ENCODE data around the gene FMN1. TPM values are rescaled to one million over a fixed set of nuclear protein-coding genes. Genes with fewer than 3 reads are reported as not detected.
"Not testable (repeated sequence)": the region's sequence is repeated elsewhere in the genome, so short reads cannot be mapped to it uniquely, and the experiment has no call there.

Gene FMN1
- total and polyA plus RNA-seq, 7 donors, result 3.0 to 19.9 (median 6.7) TPM

- Histone ChIP-seq H3K27ac (no peak overlapping the region), H3K9me3 (no peaks in the 10 kb centered on the region), H3K4me1 (peaks cover 0 to 8% (median 0%) of the 10 kb centered on the region in 4 donors), H3K36me3 (no peaks in the 10 kb centered on the region), H3K27me3 (no peaks in the 10 kb centered on the region), H3K4me3 (no peak overlapping the region)
- 71 to 82% methylated on average over 3 of the region's 3 CpGs for WGBS, 2 donors
- TF ChIP-seq EP300 (IDR thresholded peaks at IDR 0.05) (no peak), POLR2A (IDR thresholded peaks at IDR 0.05) (no peak), POLR2AphosphoS5 (IDR thresholded peaks at IDR 0.05) (no peak)
- TF ChIP-seq, protein P1, sequence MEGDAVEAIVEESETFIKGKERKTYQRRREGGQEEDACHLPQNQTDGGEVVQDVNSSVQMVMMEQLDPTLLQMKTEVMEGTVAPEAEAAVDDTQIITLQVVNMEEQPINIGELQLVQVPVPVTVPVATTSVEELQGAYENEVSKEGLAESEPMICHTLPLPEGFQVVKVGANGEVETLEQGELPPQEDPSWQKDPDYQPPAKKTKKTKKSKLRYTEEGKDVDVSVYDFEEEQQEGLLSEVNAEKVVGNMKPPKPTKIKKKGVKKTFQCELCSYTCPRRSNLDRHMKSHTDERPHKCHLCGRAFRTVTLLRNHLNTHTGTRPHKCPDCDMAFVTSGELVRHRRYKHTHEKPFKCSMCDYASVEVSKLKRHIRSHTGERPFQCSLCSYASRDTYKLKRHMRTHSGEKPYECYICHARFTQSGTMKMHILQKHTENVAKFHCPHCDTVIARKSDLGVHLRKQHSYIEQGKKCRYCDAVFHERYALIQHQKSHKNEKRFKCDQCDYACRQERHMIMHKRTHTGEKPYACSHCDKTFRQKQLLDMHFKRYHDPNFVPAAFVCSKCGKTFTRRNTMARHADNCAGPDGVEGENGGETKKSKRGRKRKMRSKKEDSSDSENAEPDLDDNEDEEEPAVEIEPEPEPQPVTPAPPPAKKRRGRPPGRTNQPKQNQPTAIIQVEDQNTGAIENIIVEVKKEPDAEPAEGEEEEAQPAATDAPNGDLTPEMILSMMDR (IDR thresholded peaks at IDR 0.05), result no peak
- intact Hi-C loops (cut with DNase I), result no loop called here
- DNase-seq, result no peak
Measured at GRCh38 chr15:33071451-33071850, 123.1 kb downstream of the FMN1 start.

DNA sequence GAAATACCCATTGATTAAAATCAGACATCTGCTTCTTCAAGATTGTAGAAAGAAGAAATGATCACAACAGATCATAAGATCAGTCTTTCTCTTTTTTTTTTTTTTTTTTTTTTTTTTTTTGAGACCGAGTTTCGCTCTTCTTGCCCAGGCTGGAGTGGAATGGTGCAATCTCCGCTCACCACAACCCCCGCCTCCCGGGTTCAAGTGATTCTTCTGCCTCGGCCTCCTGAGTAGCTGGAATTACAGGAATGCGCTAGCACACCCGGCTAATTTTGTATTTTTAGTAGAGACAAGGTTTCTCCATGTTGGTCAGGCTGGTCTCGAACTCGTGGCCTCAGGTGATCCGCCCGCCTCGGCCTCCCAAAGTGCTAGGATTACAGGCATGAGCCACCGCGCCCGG is 124.6 kb downstream of the FMN1 start:
- intact Hi-C loops (cut with DNase I); H3K4me1 ChIP-seq; H3K27me3 ChIP-seq; H3K36me3 ChIP-seq; H3K4me3 ChIP-seq; H3K9me3 ChIP-seq; H3K27ac ChIP-seq; DNase-seq: not testable (repeated sequence)
- WGBS, 2 donors, result 93 to 96% methylated on average over 16 of the region's 16 CpGs

- Histone ChIP-seq H3K4me3 (no peak overlapping the region), H3K27me3 (peaks cover 0 to 3% (median 0%) of the 10 kb centered on the region in 3 donors), H3K9me3 (no peaks in the 10 kb centered on the region), H3K27ac (no peak overlapping the region), H3K4me1 (peaks cover 0 to 8% (median 0%) of the 10 kb centered on the region in 4 donors), H3K36me3 (no peaks in the 10 kb centered on the region)
- intact Hi-C loops (cut with DNase I), result no loop called here
- DNase-seq, result no peak
- TF ChIP-seq, protein P1 (IDR thresholded peaks at IDR 0.05), result no peak
- TF ChIP-seq POLR2A (IDR thresholded peaks at IDR 0.05) (no peak), POLR2AphosphoS5 (IDR thresholded peaks at IDR 0.05) (no peak), EP300 (IDR thresholded peaks at IDR 0.05) (no peak)
Measured at GRCh38 chr15:33069161-33069560, 125.4 kb downstream of the FMN1 start.

DNA sequence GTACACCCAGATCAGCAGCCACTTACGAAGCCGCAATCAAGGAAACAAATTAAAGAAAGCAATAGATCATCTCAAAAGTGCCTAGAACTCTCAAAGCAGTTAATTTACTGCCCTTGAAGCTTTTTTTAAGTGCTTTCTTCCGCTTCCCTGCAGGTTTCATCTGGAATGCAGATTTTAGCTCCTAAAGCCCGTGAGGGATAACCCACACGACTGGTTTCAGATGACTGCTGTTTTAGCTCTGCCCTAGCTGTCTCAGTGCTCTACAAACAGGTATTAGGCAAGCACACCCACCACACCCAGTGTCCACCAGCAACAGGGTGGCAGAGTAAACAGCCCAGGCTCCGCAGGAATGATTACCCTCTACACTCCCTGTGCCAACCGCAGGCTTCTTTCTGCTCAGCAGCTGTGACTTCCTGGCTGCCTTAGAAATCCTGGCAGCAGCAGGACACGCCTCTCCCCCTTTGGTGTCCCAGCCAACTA is 126.0 kb downstream of the FMN1 start:
- no peak overlapping the region for H3K4me3 ChIP-seq
- H3K27me3 ChIP-seq, result peaks cover 0 to 3% (median 0%) of the 10 kb centered on the region in 3 donors
- no peaks in the 10 kb centered on the region for H3K9me3 ChIP-seq
- intact Hi-C loops (cut with DNase I), result no loop called here
- DNase-seq, result no peak
- no peaks in the 10 kb centered on the region for H3K36me3 ChIP-seq
- H3K4me1 ChIP-seq, result peaks cover 0 to 8% (median 0%) of the 10 kb centered on the region in 4 donors
- peak overlapping the region in 1 of 4 donors; percentile 2 for H3K27ac ChIP-seq
- 7 to 23% methylated on average over 8 of the region's 8 CpGs for whole genome bisulfite sequencing, 2 donors
- TF ChIP-seq EP300 (IDR thresholded peaks at IDR 0.05) (no peak), POLR2AphosphoS5 (IDR thresholded peaks at IDR 0.05) (no peak), POLR2A (IDR thresholded peaks at IDR 0.05) (no peak)
- TF ChIP-seq, protein P1 (IDR thresholded peaks at IDR 0.05), result no peak

GRCh38 chr15:33068007-33068481 is 126.5 kb downstream of the FMN1 start:
- intact Hi-C loops (cut with DNase I), result no loop called here

GRCh38 chr15:33067456-33067855 is 127.1 kb downstream of the FMN1 start:
- Histone ChIP-seq H3K27me3 (peaks cover 0 to 3% (median 0%) of the 10 kb centered on the region in 3 donors), H3K36me3 (no peaks in the 10 kb centered on the region), H3K9me3 (no peaks in the 10 kb centered on the region), H3K4me1 (peaks cover 0 to 8% (median 0%) of the 10 kb centered on the region in 4 donors), H3K4me3 (no peak overlapping the region), H3K27ac (peak overlapping the region in 1 of 4 donors; percentile 17)
- WGBS, 2 donors, result 10 to 43% methylated on average over 9 of the region's 9 CpGs
- DNase-seq, result no peak
- intact Hi-C loops (cut with DNase I), result no loop called here
- TF ChIP-seq, protein P1 (IDR thresholded peaks at IDR 0.05), result no peak

More at GRCh38 chr15:33068007-33068481, 126.5 kb downstream of the FMN1 start:
- WGBS, 2 donors, result 5 to 22% methylated on average over 14 of the region's 14 CpGs
- Histone ChIP-seq H3K27ac (peak overlapping the region in 2 of 4 donors; percentile 2 to 17), H3K36me3 (no peaks in the 10 kb centered on the region), H3K9me3 (no peaks in the 10 kb centered on the region), H3K4me3 (peak overlapping the region in 1 of 4 donors; percentile 5), H3K27me3 (peaks cover 0 to 3% (median 0%) of the 10 kb centered on the region in 3 donors), H3K4me1 (peaks cover 0 to 8% (median 0%) of the 10 kb centered on the region in 4 donors)
- peak; percentile 74 for DNase-seq
- TF ChIP-seq EP300 (IDR thresholded peaks at IDR 0.05) (no peak), POLR2A (IDR thresholded peaks at IDR 0.05) (peak in 1 of 2 donors; percentile 50)
